ENCODE measurements around the gene GRIA1.

The GRIA1 gene

DNA sequence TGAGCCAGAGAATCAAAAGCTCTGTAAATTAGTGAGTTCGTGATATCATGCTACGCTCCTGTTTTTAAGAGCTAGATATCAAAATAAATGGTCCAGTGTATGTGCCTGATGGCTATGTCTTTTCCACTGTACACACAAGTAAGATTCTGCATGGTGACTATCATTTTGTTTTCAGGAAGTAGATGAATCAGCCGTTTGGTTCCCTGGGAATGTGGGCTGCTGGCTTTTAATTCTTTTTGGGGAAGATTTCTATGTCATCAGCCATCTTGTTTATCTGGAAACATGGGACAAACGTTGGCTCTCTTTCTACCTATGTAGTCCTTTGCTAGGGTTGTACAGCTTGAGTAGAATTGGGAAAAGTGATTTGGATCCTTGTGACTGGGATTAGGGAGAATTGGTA, 126.7 kb downstream of the GRIA1 start:
- DNase-seq, result no peak

DNA sequence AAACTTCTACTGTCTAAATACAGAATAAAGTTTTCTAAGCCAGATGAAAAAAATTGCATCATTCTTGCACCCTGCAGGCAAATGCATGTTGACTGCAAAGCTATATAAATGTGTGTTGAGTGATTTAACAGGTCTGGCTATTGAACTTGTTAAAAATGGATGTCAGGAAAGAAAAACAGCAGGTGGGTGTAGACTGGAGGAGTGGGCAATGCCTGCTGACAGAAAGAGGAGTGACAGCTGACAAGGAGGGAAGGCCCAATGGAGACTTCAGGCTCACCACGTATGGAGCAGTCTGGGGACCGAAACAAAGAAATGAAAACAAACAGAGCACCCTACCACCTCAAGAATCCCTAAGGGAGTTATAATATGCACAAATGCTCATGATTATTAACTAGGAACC, 127.8 kb downstream of the GRIA1 start:
- no peak for DNase-seq

DNA sequence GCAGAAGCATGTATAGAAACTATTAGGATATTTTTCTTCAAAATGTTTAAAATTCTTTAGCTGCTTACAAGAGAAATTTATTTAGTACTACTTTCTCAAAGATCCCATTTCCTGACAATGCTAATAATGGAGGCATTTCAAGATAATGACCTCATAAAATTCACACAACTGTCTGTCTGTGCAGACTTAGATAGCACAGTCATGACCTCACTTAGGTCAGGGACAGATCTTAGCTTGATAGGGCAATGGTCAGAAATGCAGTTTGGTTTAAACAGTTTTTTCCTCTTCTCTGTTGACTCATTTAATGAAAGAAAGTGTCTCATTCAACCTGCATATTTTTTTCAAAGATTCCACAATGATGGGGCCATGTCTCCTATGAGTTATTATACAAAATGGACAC, 128.4 kb downstream of the GRIA1 start:
- DNase-seq, result no peak

DNA sequence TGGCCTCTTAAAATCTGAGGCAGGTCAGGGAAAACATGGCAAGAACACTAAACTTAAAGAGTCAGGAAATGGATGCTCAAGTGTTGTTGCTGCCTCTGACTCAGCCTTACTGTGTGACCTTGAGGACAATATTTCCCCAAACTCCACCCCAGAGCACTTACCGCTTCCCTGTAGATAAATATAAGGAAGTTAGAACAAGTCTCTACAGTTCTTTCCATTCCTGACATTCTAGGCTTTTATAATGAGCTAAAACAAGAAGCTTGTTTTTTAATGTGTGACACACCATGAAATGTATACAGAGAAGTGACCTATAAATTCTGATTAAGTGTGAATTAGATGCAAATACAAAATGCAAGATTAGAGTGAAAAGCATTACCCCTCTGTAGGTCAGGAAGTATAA, 129.3 kb downstream of the GRIA1 start:
- no peak for DNase-seq

DNA sequence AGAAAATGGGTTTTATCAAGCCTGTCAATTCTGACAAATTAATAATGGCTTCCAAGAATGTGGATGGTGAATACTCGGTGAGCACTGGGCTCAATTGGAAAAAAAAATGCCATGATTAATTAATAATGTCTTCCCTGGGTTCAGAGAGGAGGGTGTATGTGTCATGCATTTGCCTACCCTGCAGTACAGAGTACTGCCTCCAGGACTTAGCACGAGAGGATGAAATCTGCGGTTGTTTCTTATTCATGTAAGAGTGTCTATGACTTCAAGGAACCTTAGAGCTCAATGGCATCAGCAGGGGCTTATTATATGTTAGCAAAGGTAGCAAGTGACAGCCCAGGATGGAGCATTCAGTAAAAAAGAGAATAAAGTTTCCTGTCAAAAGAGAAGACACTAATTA, 132.7 kb downstream of the GRIA1 start:
- no peak for DNase-seq

DNA sequence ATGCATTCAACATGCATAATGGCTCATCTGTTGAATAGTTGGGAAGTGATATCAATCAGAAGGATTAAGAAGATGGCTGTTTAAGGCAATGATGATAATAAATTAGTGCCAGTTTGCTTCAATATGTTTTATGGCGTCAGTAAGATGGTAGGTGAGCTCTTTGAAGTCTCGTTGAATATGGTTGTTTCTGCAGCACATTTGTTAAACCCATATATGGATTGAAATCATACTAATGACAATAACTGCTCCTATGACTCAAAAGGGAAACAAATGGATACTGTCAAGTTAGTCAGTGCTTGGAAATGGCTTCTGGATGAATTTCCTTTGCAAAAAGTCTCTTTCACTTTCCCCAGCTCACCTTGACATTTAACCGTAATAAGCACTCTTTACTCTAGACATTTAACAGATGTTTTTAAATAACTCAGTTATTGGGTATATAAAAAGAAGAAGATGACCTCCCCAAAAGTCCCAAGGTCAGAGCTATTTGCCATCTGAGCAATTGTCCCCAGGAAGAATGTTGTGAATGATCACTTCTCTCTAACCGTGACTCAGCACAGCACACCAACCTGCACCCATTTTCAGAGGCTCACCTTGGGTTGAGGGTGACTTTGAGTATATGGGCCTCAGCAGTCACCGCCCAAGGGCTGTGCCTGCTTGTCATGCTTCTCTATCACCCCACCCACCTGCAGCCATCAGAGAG, 133.4 kb downstream of the GRIA1 start:
- no peak for DNase-seq

DNA sequence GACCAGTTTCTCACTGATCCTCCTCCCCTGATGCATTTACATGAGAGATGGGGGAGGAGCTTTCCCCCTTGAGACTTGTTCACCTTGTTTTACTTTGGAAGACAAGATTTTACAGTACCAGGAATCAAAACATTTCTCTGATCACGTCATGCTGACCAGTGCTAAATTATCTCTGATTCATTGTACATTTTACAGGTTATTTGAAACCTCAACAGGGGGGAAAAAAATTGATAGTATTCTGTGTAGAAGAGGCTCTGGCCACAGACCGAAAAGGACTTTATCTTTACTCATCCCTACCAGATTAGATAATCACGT, 133.9 kb downstream of the GRIA1 start:
- no peak for DNase-seq

DNA sequence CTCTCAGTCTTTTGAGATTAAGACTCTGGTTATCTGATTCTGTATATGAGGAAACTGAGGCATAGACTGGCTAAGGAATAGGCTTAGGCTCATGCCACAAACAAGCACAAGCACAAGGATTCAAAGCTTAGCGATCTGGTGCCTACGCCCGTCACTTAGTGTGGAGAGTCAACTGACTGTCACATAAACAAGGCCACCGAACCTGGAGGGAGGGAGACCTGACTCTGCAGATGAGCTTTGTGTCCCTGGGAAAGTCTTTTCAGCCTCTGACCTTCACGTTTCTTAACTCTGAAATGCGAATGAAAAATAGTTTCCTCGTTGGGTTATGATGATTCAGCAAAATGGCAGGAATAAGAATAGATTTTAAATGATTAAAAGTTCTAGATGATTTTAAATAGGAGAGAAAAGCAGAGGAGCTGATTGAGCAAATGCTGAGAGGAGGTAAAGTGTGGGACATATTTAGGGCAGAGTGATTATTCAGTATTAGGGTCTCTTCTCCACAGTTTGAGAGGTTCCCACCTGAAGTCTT, 135.4 kb downstream of the GRIA1 start:
- no peak for DNase-seq

DNA sequence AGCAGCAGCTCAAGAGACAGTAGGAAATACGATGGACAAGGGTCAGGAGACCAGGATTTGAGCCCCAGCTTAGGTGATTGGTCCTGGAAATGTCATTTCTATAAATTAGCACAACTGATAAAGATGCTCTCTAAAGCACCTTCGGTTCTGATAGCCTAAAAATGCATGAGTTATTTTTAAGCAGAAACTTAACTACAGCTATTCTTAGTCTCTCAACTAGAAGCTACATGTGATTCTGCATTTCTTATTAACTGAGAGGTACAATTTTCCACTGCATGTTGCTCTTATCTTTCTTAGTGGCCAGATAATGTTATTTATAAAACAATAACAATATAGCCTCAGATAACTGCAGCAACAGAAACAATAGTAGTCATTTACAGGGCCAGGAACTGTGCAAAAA, 136.4 kb downstream of the GRIA1 start:
- DNase-seq, result no peak

DNA sequence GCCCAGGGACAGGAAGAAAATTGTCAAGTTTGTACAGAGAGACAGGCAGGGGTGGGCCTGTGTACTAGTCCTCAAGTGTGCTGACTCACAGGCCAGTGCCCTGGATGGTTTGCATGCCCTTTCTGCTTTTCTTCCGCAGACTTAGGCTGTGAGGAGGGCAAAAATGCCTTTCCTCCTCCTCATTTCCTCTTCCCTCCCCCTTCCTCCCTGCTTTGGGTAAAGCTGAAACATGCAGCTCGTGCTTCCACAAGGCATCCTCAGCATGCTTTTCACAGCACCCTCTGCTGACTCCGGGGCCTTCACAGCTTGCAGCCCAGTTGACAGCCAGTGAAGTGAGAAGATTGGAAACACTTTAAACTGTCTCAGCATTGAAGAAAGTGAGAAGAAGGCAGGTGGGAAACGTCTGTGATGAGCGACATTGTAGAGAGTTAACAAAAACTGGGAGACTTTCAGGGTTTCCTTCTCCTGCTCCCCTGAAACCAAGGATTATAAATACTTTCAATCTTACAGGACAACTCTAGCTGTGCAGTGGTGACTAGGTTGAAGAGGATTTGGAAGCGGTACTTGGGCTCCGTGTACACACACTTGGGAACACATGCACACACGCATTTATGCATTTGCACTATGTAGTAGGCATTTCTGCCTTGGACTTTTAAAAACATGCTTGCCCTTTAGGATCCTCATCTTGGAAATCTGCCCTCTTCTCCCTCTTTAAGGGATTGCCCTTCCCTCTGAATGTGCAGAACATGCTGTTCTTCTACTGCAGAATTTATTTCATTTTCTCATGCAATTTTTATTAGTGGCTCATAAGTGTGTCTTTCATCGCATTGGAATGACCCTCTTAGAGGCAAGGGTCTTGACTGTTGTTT, 138.8 kb downstream of the GRIA1 start:
- DNase-seq, result no peak

DNA sequence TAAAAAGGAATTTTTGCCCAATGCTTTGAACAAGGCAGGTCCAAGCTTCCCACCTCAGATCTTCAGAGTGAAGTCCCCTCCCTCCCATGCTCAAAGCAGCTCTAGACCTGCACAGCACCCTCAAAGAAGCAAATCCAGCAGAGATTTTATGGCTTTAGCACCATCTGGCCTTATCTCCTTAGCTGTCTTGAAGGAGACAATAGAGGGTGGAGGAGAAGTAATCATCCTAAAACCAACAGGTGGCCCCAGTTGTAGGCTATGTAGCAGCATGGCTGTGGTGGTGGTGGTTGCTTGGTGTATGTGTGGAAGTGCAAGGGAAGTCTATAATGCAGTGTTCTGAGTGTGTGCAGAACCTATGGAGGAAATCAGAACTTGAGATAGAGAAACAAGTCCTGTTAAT, 140.1 kb downstream of the GRIA1 start:
- no peak for DNase-seq

DNA sequence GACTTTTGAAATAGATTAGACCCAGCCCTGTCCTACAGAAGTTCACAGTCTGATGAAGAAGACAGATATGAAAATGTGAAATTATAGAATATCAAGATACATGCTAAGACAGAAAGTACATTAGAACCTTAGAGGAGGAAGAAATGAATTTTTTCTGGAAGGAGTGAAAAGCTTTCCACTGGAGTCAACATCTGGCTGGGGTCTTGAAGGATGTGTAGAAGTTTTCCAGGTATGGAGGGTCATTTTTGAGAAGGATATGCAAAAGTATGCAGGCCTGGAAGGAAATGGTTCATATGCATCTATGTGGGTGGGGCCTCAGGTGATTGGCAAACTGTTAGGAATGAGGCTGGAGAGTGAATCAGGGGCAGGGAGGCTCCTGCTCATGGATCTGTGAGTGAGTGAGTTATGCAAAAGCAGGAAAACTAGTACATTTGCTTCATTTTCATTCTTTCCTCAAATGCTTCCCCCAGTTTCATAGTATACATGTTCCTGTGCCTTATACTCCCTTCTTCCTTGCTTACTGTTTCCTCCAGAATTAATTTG, 142.3 kb downstream of the GRIA1 start:
- no peak for DNase-seq

DNA sequence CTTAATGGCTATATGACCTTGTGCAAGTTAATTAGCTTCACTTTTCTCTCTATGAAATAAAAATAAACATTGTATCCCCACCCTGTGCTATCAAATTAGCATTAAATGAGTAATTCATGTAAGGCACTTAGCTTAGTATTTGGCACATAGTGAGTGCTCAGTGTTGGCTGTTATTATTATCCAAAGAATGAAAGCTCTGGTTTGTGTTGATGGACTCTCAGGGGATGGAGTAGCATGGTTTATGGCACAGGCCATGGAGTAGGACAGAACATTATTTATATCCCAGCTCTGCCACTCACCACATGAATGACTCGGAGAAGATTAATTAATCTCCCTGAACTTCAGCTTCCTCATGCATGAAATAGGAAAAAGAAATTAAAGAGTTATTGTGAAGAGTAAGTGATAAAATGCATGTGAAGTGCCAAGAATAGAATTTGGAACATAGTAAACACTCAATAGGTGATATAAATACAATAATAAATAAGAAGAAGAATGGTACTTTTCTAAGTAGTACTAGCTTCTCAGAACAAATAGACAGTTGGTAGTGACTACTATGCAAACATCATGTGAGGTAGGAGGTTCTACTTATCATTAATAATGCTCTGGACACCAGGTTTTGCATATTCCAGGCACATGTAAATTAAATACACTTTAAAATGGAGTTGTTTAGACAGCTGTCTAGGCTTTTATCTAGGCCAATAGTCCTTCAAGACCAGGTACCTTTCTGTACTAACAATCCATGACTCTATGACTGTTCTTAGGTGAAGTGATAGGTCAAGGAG, 146.4 kb downstream of the GRIA1 start:
- no peak for DNase-seq

DNA sequence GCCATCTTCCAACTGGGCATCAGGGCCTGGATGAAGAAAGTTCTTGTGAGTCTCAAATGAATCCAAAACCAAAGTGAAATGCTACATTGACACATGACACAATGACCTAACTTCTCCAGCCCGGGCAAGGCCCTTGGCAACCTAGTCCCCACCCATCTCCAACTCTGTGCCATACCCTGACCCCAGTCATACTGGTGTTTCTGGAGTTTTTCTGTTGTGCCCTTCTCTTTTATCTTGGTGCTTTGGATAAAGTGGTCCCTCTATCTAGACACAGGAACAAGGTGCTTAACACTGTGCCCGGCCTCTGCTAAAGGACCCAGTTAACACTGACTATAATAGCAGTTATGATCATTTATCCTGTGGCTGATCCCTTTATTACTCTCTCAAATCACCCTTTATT, 149.8 kb downstream of the GRIA1 start:
- DNase-seq, result no peak

DNA sequence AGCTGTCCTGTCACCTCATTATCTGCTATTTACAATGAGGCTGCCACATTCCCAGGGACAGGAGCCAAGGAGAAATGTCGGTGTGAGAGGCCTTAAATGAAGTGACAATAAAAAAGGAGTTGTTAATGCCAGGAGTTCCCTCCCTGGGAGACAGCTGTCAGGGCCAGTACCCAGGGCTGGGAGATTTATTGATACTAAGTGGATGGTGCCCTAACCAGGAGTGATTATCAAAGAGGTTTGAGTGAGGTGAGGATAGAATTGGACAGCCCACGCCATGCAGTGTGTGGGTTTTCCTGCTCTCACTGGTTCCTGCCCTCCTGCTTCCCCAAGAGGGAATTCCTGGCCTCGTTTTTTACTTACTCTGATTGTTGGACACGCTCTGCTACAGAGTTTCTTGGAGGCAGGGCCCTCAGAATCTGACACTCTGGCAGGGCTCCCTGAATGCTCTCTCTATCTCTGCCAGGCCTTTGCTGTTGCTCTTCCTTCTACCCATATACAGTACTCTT, 150.8 kb downstream of the GRIA1 start:
- no peak for DNase-seq

DNA sequence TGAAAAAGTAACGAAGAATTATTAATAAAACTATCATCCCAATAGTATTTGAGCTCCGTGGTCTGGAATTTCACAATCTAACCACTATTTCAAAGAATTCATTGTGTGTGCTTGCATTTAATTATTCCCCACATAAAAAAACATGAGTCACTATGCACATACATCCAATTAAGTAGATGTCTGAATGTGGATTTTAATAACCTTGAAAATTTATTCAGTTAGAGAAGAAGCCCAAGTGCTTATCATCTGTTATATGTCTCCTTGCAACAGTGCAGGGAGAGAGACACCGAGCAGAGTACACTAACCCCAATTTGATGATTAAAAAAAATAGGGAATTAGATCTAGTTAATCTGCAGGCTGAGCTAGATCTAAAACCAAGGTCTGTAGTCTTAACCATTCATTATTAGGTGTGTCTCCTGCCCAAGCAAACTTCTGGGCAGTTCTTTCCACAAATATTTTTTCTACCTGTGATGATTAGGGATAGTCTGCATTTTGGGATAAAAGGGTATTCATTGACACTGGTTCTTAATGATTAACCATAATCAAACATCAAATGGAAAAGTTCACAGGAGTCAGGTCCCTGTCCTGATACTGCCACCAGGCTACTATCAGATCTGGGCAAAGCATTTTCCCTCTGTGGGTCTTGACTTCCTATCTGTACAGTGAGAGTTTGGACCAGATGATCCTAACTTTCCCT, 164.2 kb downstream of the GRIA1 start:
- DNase-seq, result no peak

DNA sequence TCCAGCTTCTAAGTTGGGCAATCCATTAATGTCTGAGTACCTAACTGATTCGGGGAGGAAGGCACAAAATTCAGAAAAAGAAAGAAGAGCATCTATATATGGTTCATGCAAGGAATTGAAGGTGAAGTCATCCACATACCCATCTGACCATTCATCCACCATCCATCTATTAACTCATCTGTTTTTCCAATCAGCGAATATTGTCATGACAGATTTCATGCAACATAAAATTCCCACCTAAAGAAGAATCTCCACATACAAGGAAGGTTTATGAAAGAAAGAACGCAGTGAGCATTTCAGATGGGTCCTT, 164.7 kb downstream of the GRIA1 start:
- no peak for DNase-seq

DNA sequence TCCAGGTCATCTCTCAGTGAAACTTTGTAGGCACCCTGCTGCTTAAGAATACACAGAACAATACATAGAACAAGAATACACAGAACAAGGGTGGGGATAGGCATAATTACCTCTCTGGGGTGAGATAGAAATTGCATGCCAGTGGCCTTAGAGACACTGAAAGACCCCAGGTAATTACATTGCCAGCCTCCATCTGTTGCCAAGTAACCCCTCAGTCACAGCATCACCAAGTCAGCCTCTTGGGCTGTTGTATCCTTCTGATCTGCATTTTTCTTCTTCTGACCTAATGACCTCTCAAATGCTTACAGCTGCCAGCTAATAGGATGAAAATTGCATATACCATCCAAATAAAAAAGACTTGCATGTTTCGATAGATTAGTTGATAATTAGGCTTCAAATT, 167.7 kb downstream of the GRIA1 start:
- no peak for DNase-seq

DNA sequence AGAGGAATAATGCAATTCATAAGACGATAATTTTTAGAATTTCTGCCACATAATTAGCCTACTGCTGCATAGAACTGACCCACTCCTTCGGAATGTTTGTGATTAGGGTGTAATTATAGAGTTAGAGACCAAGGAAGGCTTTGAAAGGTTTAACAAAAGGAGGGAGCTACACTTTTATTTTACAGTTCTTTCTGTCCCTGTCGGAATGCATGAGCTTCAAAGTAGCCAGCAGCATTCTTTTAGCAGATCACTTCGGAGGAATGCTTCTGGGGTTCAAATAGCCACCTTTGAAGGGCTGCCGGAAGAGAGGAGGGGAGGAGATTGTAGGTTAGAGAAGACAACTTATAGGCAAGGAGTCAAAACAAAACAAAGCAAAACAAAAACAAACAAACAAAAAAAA, 168.1 kb downstream of the GRIA1 start:
- DNase-seq, result no peak

DNA sequence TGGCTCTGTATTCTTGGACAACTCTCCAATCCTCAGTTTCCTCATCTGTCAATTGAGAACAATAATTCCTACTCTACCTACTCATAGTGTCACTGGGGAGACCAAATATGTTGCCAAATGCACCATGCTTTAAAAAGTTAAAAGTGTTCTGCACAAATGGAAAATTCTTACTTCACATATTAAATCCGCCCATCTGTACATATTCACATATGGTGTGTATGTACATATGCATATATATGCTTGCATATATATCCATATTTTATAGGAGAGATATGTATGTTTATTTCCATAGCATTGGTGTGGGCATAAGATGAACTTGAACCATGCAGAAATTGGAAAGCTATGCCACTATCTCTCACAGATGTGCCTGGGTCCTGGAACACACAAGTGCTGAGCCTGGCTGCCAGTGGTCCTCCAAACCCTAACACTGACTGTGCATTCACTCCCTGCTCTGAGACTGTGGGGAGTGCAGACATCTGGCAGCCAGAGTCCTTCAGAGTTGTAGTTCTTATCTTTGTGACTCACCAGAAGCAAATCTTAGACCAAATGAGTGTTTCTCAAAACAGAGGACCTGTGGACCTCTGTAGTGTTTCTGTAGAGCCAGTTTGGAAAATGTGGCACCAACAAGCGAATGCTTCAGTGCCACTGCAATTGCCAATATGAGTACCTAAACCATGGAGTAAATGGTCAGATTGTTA, 168.7 kb downstream of the GRIA1 start:
- no peak for DNase-seq

DNA sequence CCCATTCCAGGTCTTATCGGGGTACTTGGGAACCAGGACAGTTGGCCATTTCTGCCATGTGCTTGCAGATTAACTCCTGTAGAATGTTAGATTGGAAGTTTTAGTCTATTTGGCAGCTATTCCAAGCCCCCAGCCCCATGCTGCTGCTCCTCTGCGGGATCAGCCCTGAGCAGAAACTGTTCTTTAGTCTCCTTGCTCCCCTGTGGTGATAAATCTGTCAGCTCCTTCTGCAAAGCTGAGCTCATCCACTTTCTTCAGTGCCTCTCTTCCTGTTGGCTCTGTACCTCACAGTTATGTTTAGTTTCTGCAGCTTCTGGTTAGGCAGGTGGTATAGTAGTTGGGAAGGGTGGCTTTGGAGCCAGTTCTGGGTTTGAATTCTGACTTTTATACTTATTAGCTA, 170.4 kb downstream of the GRIA1 start:
- DNase-seq, result no peak

DNA sequence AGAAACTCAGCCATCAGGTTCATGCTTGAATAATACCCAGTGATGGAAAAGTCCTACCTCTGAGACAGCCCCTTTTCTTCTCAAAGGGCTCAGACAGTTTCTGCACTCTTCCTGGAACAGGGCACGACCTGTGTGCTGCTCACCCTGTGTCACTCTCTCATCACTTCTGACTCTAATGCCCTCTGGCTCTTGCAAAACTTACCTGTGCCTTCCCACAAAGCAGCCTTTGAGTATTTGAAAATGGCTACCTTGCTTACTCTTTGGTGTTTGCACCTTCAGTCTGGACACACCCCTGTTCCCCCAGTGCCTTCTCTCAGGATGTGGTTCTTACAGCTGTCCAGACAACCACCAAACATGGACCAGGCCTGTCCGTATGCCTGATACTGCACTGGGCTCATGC, 171.4 kb downstream of the GRIA1 start:
- DNase-seq, result no peak
